ENCODE data around the gene WAPL. TPM values are rescaled to one million over a fixed set of nuclear protein-coding genes. Genes with fewer than 3 reads are reported as not detected.

The WAPL gene
- total RNA-seq, 6 experiments from 2014 or later = 13.4 to 21.3 (median 18.8) TPM

GRCh38 chr10:86518781-86519180 is 2.8 kb downstream of the WAPL start:
- Histone ChIP-seq H3K27ac (no peak overlapping the region), H3K36me3 (peaks cover 0 to 11% (median 0%) of the 10 kb centered on the region in 4 donors), H3K4me3 (no peak overlapping the region), H3K9me3 (no peaks in the 10 kb centered on the region), H3K4me1 (peaks cover 0 to 32% (median 8%) of the 10 kb centered on the region in 4 donors), H3K27me3 (no peaks in the 10 kb centered on the region)
- no peak for DNase-seq
- 46% methylated on average over 3 of the region's 3 CpGs for whole genome bisulfite sequencing (ENCODE audit: insufficient coverage, low coverage, low lambda C conversion rate, missing lambda C conversion rate)
- ATAC-seq = no peak
- TF ChIP-seq POLR2A (IDR thresholded peaks at IDR 0.05) = no peak
- TF ChIP-seq, protein P1, sequence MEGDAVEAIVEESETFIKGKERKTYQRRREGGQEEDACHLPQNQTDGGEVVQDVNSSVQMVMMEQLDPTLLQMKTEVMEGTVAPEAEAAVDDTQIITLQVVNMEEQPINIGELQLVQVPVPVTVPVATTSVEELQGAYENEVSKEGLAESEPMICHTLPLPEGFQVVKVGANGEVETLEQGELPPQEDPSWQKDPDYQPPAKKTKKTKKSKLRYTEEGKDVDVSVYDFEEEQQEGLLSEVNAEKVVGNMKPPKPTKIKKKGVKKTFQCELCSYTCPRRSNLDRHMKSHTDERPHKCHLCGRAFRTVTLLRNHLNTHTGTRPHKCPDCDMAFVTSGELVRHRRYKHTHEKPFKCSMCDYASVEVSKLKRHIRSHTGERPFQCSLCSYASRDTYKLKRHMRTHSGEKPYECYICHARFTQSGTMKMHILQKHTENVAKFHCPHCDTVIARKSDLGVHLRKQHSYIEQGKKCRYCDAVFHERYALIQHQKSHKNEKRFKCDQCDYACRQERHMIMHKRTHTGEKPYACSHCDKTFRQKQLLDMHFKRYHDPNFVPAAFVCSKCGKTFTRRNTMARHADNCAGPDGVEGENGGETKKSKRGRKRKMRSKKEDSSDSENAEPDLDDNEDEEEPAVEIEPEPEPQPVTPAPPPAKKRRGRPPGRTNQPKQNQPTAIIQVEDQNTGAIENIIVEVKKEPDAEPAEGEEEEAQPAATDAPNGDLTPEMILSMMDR (IDR thresholded peaks at IDR 0.05) = no peak
- intact Hi-C loops (cut with DNase I) = no loop called here

- WGBS (ENCODE audit: insufficient coverage, low coverage, low lambda C conversion rate, missing lambda C conversion rate) = 62% methylated on average over 2 of the region's 2 CpGs
- Histone ChIP-seq H3K27me3 (no peaks in the 10 kb centered on the region), H3K9me3 (no peaks in the 10 kb centered on the region), H3K27ac (no peak overlapping the region), H3K4me3 (no peak overlapping the region), H3K4me1 (peaks cover 0 to 6% (median 3%) of the 10 kb centered on the region in 4 donors), H3K36me3 (peaks cover 0 to 11% (median 2%) of the 10 kb centered on the region in 4 donors)
- TF ChIP-seq POLR2A (IDR thresholded peaks at IDR 0.05) = no peak
- TF ChIP-seq, protein P1 (IDR thresholded peaks at IDR 0.05) = no peak
- ATAC-seq = no peak
- intact Hi-C loops (cut with DNase I) = no loop called here
- DNase-seq = no peak
These were observed 9.5 kb downstream of the WAPL start for GRCh38 chr10:86512137-86512536.

DNA sequence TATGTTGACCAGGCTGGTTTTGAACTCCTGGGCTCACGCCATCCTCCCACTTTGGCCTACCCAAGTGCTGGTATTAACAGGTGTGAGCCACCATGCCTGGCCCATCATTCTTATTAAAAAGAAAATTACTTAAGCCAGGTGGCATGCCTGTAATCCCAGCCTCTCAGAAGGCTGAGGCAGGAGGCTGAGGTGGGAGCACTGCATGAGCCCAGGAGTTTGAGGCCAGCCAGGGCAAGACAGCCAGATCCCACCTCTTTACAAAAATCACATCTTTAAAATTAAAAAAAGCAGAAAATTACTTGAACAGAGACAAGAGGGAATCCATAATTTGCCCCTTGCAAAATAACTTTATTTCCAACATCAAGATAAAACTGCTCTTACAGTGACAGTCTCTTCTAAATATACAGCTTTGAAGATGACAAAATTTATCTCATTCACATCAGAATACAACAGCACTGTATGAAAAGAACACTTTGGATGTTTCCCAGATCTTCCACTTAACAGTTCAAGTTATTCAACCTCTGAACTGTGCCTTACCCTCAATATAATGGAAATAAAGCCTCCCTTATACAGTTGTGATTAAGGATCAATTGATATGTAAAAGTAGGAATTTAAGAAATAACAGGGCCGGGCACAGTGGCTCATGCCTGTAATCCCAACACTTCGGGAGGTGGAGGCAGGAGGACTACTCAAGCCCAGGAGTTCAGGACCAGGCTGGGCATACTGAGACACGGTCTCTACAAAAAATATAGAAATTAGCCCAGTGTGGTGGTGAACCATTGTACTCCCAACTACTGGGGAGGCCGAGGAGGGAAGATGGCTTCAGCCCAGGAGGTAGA is 10.3 kb downstream of the WAPL start:
- Histone ChIP-seq H3K4me3 (no peak overlapping the region), H3K4me1 (peaks cover 0 to 6% (median 3%) of the 10 kb centered on the region in 4 donors), H3K27me3 (no peaks in the 10 kb centered on the region), H3K36me3 (peaks cover 0 to 11% (median 2%) of the 10 kb centered on the region in 4 donors), H3K9me3 (no peaks in the 10 kb centered on the region), H3K27ac (no peak overlapping the region)
- ATAC-seq = no peak
- WGBS (ENCODE audit: insufficient coverage, low coverage, low lambda C conversion rate, missing lambda C conversion rate) = 98% methylated on average over 5 of the region's 5 CpGs
- no peak for TF ChIP-seq POLR2A (IDR thresholded peaks at IDR 0.05)
- TF ChIP-seq, protein P1 (IDR thresholded peaks at IDR 0.05) = no peak
- intact Hi-C loops (cut with DNase I) = no loop called here
- DNase-seq = no peak

DNA sequence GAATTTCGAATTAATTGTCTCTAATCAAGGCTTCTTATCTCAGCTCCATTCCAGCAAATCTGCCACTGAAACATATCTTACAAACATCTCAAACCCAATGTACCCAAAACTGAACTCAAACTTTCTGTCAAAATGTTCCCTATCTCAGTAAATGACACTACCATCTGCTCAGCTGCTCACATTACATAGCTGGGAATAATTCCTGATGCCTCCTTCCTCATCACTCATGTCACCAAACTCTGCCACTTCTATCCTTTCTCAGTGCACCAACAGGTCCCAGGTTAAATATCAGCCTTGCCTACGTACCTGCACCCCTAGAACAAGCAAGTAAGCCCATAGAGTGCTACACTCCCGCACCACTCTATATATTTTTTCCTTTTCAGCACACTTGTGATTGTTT is 12.4 kb downstream of the WAPL start:
- H3K4me1 ChIP-seq = peaks cover 0 to 6% (median 3%) of the 10 kb centered on the region in 4 donors
- no peak overlapping the region for H3K4me3 ChIP-seq
- H3K27me3 ChIP-seq = no peaks in the 10 kb centered on the region
- DNase-seq (no peak), ATAC-seq (no peak)
- intact Hi-C loops (cut with DNase I) = no loop called here
- H3K36me3 ChIP-seq = peaks cover 0 to 9% (median 2%) of the 10 kb centered on the region in 4 donors
- TF ChIP-seq, protein P1 (IDR thresholded peaks at IDR 0.05) = no peak
- TF ChIP-seq POLR2A (IDR thresholded peaks at IDR 0.05) = no peak
- H3K9me3 ChIP-seq = no peaks in the 10 kb centered on the region
- 91% methylated on average over 3 of the region's 3 CpGs for WGBS (ENCODE audit: insufficient coverage, low coverage, low lambda C conversion rate, missing lambda C conversion rate)
- H3K27ac ChIP-seq = no peak overlapping the region

Measured in right lobe of liver (tissue), 6 donors.